Islet precursor cell (in vitro differentiated cells): ENCODE results near the gene CATSPERZ.

Experiments used
- DNase-seq: peaks from one replicate; pipeline ENCODE4 v3.0.0-alpha.2; 2018

Gene CATSPERZ

GRCh38 chr11:64264371-64264852, 35.7 kb upstream of the CATSPERZ start:
- peak; percentile 77 for DNase-seq

GRCh38 chr11:64265176-64266160, 34.7 kb upstream of the CATSPERZ start:
- DNase-seq = no peak

- no peak for DNase-seq
Observed at GRCh38 chr11:64266339-64266738, 33.8 kb upstream of the CATSPERZ start.

GRCh38 chr11:64267207-64267945, 32.8 kb upstream of the CATSPERZ start:
- no peak for DNase-seq

- peak; percentile 85 for DNase-seq
Observed at GRCh38 chr11:64268025-64268892, 31.9 kb upstream of the CATSPERZ start.

- peak; percentile 86 for DNase-seq
Observed at GRCh38 chr11:64268893-64269539, 31.1 kb upstream of the CATSPERZ start.

GRCh38 chr11:64269540-64270220, 30.5 kb upstream of the CATSPERZ start:
- peak; percentile 100 for DNase-seq

GRCh38 chr11:64275031-64275800, 24.9 kb upstream of the CATSPERZ start:
- no peak for DNase-seq

- no peak for DNase-seq
Observed at GRCh38 chr11:64275841-64276240, 24.3 kb upstream of the CATSPERZ start.

GRCh38 chr11:64276653-64277431, 23.3 kb upstream of the CATSPERZ start:
- DNase-seq = no peak

- no peak for DNase-seq
Observed at GRCh38 chr11:64278576-64279190, 21.5 kb upstream of the CATSPERZ start.

- DNase-seq = no peak
Observed at GRCh38 chr11:64281957-64282770, 18.0 kb upstream of the CATSPERZ start.

- DNase-seq = no peak
Observed at GRCh38 chr11:64283092-64283491, 17.1 kb upstream of the CATSPERZ start.

GRCh38 chr11:64284048-64284961, 15.9 kb upstream of the CATSPERZ start, which contains the start of gene BAD:
Gene BAD (minus strand): TSS chr11:64284665. CDS start chr11:64284368, 297 bp downstream.
- peak; percentile 97 for DNase-seq

GRCh38 chr11:64284962-64285884, 14.9 kb upstream of the CATSPERZ start, which contains the start of gene GPR137:
Gene GPR137 (plus strand): TSS chr11:64285848. CDS start chr11:64286525, 677 bp downstream.
- DNase-seq = peak; percentile 83
